HG02588 (cell line): Measurements from ENCODE around the gene C1orf159.
"Not testable (repeated sequence)": the region's sequence is repeated elsewhere in the genome, so short reads cannot be mapped to it uniquely, and the experiment has no call there.

Experiments
- ATAC-seq: cut with Tn5 transposase; IDR thresholded peaks from one replicate; pipeline ENCODE4 v1.9.1; 2021; ENCODE audit warnings: mild to moderate bottlenecking, moderate library complexity; ENCODE audit not compliant: unreplicated experiment

Gene C1orf159

GRCh38 chr1:1150100-1150499 lies 34.2 kb upstream of the C1orf159 start:
- ATAC-seq, result no peak

GRCh38 chr1:1149416-1149815 lies 33.5 kb upstream of the C1orf159 start:
- no peak for ATAC-seq

- no peak for ATAC-seq
These were observed 32.7 kb upstream of the C1orf159 start for GRCh38 chr1:1148569-1148968.

GRCh38 chr1:1148061-1148460 lies 32.2 kb upstream of the C1orf159 start:
- ATAC-seq, result no peak

- no peak for ATAC-seq
These were observed 30.7 kb upstream of the C1orf159 start for GRCh38 chr1:1146596-1146995.

- ATAC-seq, result no peak
These were observed 30.1 kb upstream of the C1orf159 start for GRCh38 chr1:1146026-1146425.

- ATAC-seq, result no peak
These were observed 29.6 kb upstream of the C1orf159 start for GRCh38 chr1:1145547-1145914.

- no peak for ATAC-seq
These were observed 29.1 kb upstream of the C1orf159 start for GRCh38 chr1:1144843-1145546.

- no peak for ATAC-seq
These were observed 28.4 kb upstream of the C1orf159 start for GRCh38 chr1:1144122-1144842.

GRCh38 chr1:1143636-1144035 lies 27.7 kb upstream of the C1orf159 start:
- ATAC-seq, result no peak

- no peak for ATAC-seq
These were observed 27.0 kb upstream of the C1orf159 start for GRCh38 chr1:1142844-1143243.

- ATAC-seq, result not testable (repeated sequence)
These were observed 26.5 kb upstream of the C1orf159 start for GRCh38 chr1:1142352-1142751.

GRCh38 chr1:1141911-1142250 lies 26.0 kb upstream of the C1orf159 start:
- ATAC-seq, result no peak

GRCh38 chr1:1141244-1141910 lies 25.5 kb upstream of the C1orf159 start:
- ATAC-seq, result no peak

- no peak for ATAC-seq
These were observed 24.8 kb upstream of the C1orf159 start for GRCh38 chr1:1140673-1141072.

GRCh38 chr1:1137256-1138045 lies 21.6 kb upstream of the C1orf159 start:
- peak; percentile 60 for ATAC-seq

- ATAC-seq, result peak; percentile 29
These were observed 20.8 kb upstream of the C1orf159 start for GRCh38 chr1:1136547-1137230.

GRCh38 chr1:1135339-1136136 lies 19.6 kb upstream of the C1orf159 start:
- no peak for ATAC-seq

- ATAC-seq, result no peak
These were observed 18.5 kb upstream of the C1orf159 start for GRCh38 chr1:1134300-1134970.
